ENCODE results near the gene HYI.

Gene HYI

GRCh38 chr1:43452789-43453441, 816 bp downstream of the HYI start:
- Mint-ChIP-seq H3K9me3 (no peaks in the 10 kb centered on the region), H3K36me3 (ENCODE audit: low read depth) (peaks cover 35% of the 10 kb centered on the region), H3K27me3 (ENCODE audit: low read depth) (peaks cover 31% of the 10 kb centered on the region), H3K4me1 (ENCODE audit: low read depth) (peaks cover 20% of the 10 kb centered on the region), H3K27ac (peak overlapping the region; percentile 68), H3K4me3 (peak overlapping the region; percentile 77)

GRCh38 chr1:43451701-43452532, 1.8 kb downstream of the HYI start:
- Mint-ChIP-seq H3K36me3 (ENCODE audit: low read depth) (peaks cover 42% of the 10 kb centered on the region), H3K9me3 (no peaks in the 10 kb centered on the region), H3K4me3 (no peak overlapping the region), H3K27ac (no peak overlapping the region), H3K27me3 (ENCODE audit: low read depth) (peaks cover 21% of the 10 kb centered on the region), H3K4me1 (ENCODE audit: low read depth) (peaks cover 20% of the 10 kb centered on the region)

- Mint-ChIP-seq H3K4me1 (ENCODE audit: low read depth) (peaks cover 20% of the 10 kb centered on the region), H3K27me3 (ENCODE audit: low read depth) (peaks cover 15% of the 10 kb centered on the region), H3K27ac (no peak overlapping the region), H3K36me3 (ENCODE audit: low read depth) (peaks cover 43% of the 10 kb centered on the region), H3K4me3 (no peak overlapping the region), H3K9me3 (no peaks in the 10 kb centered on the region)
Observed at GRCh38 chr1:43451157-43451591, 2.6 kb downstream of the HYI start.

GRCh38 chr1:43450251-43450941, 3.3 kb downstream of the HYI start:
- H3K9me3 Mint-ChIP-seq = no peaks in the 10 kb centered on the region
- H3K4me1 Mint-ChIP-seq (ENCODE audit: low read depth) = peaks cover 20% of the 10 kb centered on the region
- no peak overlapping the region for H3K4me3 Mint-ChIP-seq
- H3K27ac Mint-ChIP-seq = no peak overlapping the region
- H3K36me3 Mint-ChIP-seq (ENCODE audit: low read depth) = peaks cover 47% of the 10 kb centered on the region
- peaks cover 8% of the 10 kb centered on the region for H3K27me3 Mint-ChIP-seq (ENCODE audit: low read depth)

- Mint-ChIP-seq H3K4me3 (no peak overlapping the region), H3K36me3 (ENCODE audit: low read depth) (peaks cover 53% of the 10 kb centered on the region), H3K9me3 (no peaks in the 10 kb centered on the region), H3K4me1 (ENCODE audit: low read depth) (peaks cover 14% of the 10 kb centered on the region), H3K27ac (no peak overlapping the region), H3K27me3 (ENCODE audit: low read depth) (peaks cover 3% of the 10 kb centered on the region)
Observed at GRCh38 chr1:43449708-43450069, 4.0 kb downstream of the HYI start.

GRCh38 chr1:43448955-43449707, 4.6 kb downstream of the HYI start:
- H3K4me3 Mint-ChIP-seq = no peak overlapping the region
- H3K9me3 Mint-ChIP-seq = no peaks in the 10 kb centered on the region
- H3K27me3 Mint-ChIP-seq (ENCODE audit: low read depth) = no peaks in the 10 kb centered on the region
- peaks cover 9% of the 10 kb centered on the region for H3K4me1 Mint-ChIP-seq (ENCODE audit: low read depth)
- H3K36me3 Mint-ChIP-seq (ENCODE audit: low read depth) = peaks cover 58% of the 10 kb centered on the region
- no peak overlapping the region for H3K27ac Mint-ChIP-seq

GRCh38 chr1:43447891-43448708, 5.6 kb downstream of the HYI start:
- H3K27ac Mint-ChIP-seq = no peak overlapping the region
- no peak overlapping the region for H3K4me3 Mint-ChIP-seq
- peaks cover 62% of the 10 kb centered on the region for H3K36me3 Mint-ChIP-seq (ENCODE audit: low read depth)
- H3K4me1 Mint-ChIP-seq (ENCODE audit: low read depth) = peaks cover 8% of the 10 kb centered on the region
- H3K27me3 Mint-ChIP-seq (ENCODE audit: low read depth) = no peaks in the 10 kb centered on the region
- H3K9me3 Mint-ChIP-seq = no peaks in the 10 kb centered on the region

- H3K36me3 Mint-ChIP-seq (ENCODE audit: low read depth) = peaks cover 55% of the 10 kb centered on the region
- no peaks in the 10 kb centered on the region for H3K4me1 Mint-ChIP-seq (ENCODE audit: low read depth)
- no peaks in the 10 kb centered on the region for H3K9me3 Mint-ChIP-seq
- no peak overlapping the region for H3K27ac Mint-ChIP-seq
- no peaks in the 10 kb centered on the region for H3K27me3 Mint-ChIP-seq (ENCODE audit: low read depth)
- H3K4me3 Mint-ChIP-seq = no peak overlapping the region
Observed at GRCh38 chr1:43446881-43447835, 6.6 kb downstream of the HYI start.

GRCh38 chr1:43446388-43446740, 7.4 kb downstream of the HYI start:
- Mint-ChIP-seq H3K27me3 (ENCODE audit: low read depth) (no peaks in the 10 kb centered on the region), H3K36me3 (ENCODE audit: low read depth) (peaks cover 52% of the 10 kb centered on the region), H3K4me3 (no peak overlapping the region), H3K9me3 (no peaks in the 10 kb centered on the region), H3K27ac (no peak overlapping the region), H3K4me1 (ENCODE audit: low read depth) (no peaks in the 10 kb centered on the region)

GRCh38 chr1:43445606-43446387, 7.9 kb downstream of the HYI start:
- Mint-ChIP-seq H3K36me3 (ENCODE audit: low read depth) (peaks cover 48% of the 10 kb centered on the region), H3K27ac (peak overlapping the region; percentile 6), H3K27me3 (ENCODE audit: low read depth) (no peaks in the 10 kb centered on the region), H3K9me3 (no peaks in the 10 kb centered on the region), H3K4me1 (ENCODE audit: low read depth) (no peaks in the 10 kb centered on the region), H3K4me3 (no peak overlapping the region)

- H3K4me3 Mint-ChIP-seq = no peak overlapping the region
- H3K27ac Mint-ChIP-seq = no peak overlapping the region
- no peaks in the 10 kb centered on the region for H3K4me1 Mint-ChIP-seq (ENCODE audit: low read depth)
- peaks cover 47% of the 10 kb centered on the region for H3K36me3 Mint-ChIP-seq (ENCODE audit: low read depth)
- no peaks in the 10 kb centered on the region for H3K27me3 Mint-ChIP-seq (ENCODE audit: low read depth)
- H3K9me3 Mint-ChIP-seq = no peaks in the 10 kb centered on the region
Observed at GRCh38 chr1:43444836-43445235, 8.9 kb downstream of the HYI start.

GRCh38 chr1:43444151-43444828, 9.4 kb downstream of the HYI start:
- Mint-ChIP-seq H3K4me3 (no peak overlapping the region), H3K9me3 (no peaks in the 10 kb centered on the region), H3K36me3 (ENCODE audit: low read depth) (peaks cover 45% of the 10 kb centered on the region), H3K27ac (no peak overlapping the region), H3K27me3 (ENCODE audit: low read depth) (no peaks in the 10 kb centered on the region), H3K4me1 (ENCODE audit: low read depth) (no peaks in the 10 kb centered on the region)

Data from T-helper 1 cell treated with Interleukin-12 subunit alpha and Interleukin-12 subunit beta and Interleukin-4 antibody, amounts not matched to agents 30 μg/mL and 1 μg/mL, for 36 hours (primary cell).